Measurements from ENCODE around the gene TEX11.

DNA sequence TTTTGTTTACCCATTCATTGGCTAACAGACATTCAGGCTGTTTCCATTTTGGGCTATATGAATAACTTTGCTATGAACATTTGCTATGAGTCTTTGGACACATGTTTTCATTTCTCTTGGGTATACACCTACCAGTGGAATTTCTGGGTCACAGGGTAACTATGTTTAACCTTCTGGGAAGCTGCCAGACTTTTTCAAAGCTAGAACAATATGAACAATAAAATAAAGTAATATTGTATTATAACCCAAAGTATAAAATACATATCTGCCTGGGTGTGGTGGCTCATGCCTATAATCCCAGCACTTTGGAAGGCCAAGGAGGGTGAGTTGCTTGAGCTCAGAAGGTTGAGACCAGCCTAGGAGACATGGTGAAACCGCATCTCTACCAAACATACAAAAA is 373.3 kb downstream of the TEX11 start:
- TF ChIP-seq POLR2A (conservative IDR thresholded peaks at IDR 0.05), result no peak
- TF ChIP-seq CHD2 (IDR thresholded peaks at IDR 0.05; ENCODE audit: low read depth, low read length), result no peak

Data from K562 (cell line).